ENCODE measurements around the gene CA5A. TPM values are rescaled to one million over a fixed set of nuclear protein-coding genes. Genes with fewer than 3 reads are reported as not detected.
"Not testable (repeated sequence)": the region's sequence is repeated elsewhere in the genome, so short reads cannot be mapped to it uniquely, and the experiment has no call there.

CA5A gene
- total RNA-seq, 4 donors from 2014 or later = not detected

DNA sequence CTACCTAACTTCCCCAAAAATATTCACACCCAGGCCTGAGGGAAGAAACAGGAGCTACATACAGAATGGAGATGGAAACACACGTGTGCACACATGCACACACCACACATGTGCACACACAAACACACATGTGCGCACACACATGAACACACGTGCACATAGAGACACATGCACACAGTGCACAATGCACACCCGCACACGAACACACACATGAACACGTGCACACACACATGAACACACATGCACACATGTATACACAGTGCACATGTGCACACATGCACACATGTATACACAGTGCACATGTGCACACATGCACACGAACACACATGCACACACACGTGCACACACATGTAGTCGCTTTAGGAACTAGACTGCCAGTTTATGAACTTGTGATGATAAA, 18.8 kb downstream of the CA5A start:
- intact Hi-C loops (cut with DNase I; ENCODE audit: low total_unique reads) = no loop called here
- in situ Hi-C loops (cut with MboI; ENCODE audit: low sequenced_read_pairs in 4 of 4) = no loop called here
- TF ChIP-seq CTCF (IDR thresholded peaks at IDR 0.05 in 4 of 5, conservative IDR thresholded peaks at IDR 0.05 in 1 of 5) (no peak), POLR2A (IDR thresholded peaks at IDR 0.05) (no peak)
- DNase-seq = no peak
- ATAC-seq = no peak
- no peak overlapping the region for H3K4me3 ChIP-seq
- no peaks in the 10 kb centered on the region for H3K36me3 ChIP-seq
- no peaks in the 10 kb centered on the region for H3K27me3 ChIP-seq
- peak overlapping the region in 2 of 4 donors; percentile 79 to 86 for H3K27ac ChIP-seq
- peaks cover 13 to 15% of the 10 kb centered on the region in 2 donors for H3K4me1 ChIP-seq
- H3K9me3 ChIP-seq = no peaks in the 10 kb centered on the region

DNA sequence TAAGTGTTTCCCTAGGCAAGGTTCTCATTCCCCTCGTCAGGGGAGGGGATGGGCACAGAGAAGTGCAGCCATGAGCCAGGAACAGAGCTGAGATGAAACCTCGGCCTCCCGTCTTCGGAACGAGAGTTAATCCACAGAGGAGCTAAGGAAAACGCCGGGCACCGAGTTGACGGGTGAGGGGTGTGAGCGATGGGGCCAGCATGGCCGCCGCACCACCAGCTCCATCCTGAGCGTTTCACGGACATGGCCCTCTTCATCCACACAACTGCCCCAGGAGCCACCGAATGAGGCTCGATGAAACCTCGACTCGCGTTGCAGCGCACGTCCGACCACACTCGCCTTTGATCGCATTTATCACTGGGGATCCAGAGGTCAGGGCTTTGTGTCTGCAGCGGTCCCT, 21.5 kb downstream of the CA5A start:
- intact Hi-C loops (cut with DNase I; ENCODE audit: low total_unique reads) (no loop called here), in situ Hi-C loops (cut with MboI; ENCODE audit: low sequenced_read_pairs in 4 of 4) (no loop called here)
- no peak overlapping the region for H3K4me3 ChIP-seq
- H3K27ac ChIP-seq = no peak overlapping the region
- H3K36me3 ChIP-seq = no peaks in the 10 kb centered on the region
- no peaks in the 10 kb centered on the region for H3K27me3 ChIP-seq
- DNase-seq (no peak), ATAC-seq (no peak)
- TF ChIP-seq CTCF (IDR thresholded peaks at IDR 0.05 in 4 of 5, conservative IDR thresholded peaks at IDR 0.05 in 1 of 5) (no peak), POLR2A (IDR thresholded peaks at IDR 0.05) (no peak)
- peaks cover 24 to 32% of the 10 kb centered on the region in 2 donors for H3K4me1 ChIP-seq
- H3K9me3 ChIP-seq = no peaks in the 10 kb centered on the region

DNA sequence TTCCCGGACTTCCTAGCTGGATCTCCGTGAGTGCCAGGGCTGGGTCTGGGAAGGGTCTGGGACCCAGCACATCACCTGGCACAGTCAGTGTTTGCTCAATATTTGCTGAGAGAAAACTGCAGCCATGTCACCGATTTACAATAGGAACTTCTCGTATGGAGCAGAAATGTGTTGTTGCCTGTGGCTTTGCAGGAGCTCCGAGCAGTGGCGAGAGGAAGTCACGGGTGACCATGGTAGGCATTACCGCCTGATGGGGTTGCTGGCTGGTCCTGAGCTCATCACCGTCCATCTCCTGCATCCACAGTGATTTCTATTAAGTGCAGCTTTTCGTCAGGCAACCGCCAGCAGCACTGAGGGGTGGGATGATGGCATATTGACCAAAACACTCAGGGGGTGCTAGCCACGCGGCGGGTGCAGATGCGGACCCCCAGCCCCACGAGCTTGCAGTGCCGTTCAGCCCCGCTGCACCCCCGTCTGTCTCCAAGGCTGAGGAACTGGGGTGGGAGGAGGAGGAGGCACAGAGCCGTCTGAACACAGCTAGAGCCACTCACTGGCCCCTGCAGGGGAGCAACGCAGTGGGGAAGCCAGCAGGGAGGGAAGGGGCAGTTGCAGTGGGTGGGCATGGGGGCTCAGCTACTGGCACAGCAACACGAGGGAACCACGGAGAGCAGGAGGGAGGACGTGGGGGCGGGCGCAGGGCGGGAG, 22.2 kb downstream of the CA5A start:
- H3K4me3 ChIP-seq; H3K27me3 ChIP-seq; ATAC-seq; H3K27ac ChIP-seq; intact Hi-C loops (cut with DNase I; ENCODE audit: low total_unique reads); H3K9me3 ChIP-seq; H3K36me3 ChIP-seq; DNase-seq; in situ Hi-C loops (cut with MboI; ENCODE audit: low sequenced_read_pairs in 4 of 4): not testable (repeated sequence)
- H3K4me1 ChIP-seq = peaks cover 24 to 32% of the 10 kb centered on the region in 2 donors

DNA sequence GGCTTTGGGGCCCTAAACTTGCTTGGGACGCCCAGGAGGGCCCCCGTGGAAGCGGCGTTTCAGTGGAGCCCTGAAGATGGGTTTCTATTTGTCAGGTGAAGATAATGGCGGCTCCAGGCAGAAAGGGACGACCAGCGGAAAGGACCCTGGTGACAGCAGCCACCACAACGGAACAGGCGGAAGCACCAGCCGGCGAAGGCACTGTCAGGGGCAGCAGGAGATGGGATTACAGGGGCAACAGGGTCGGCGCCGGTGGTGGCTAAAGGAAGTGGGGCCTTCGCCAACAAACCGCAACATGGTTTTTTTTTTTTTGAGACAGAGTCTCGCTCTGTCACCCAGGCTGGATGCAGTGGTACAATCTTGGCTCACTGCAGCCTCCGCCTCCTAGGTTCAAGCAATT, 23.6 kb downstream of the CA5A start:
- DNase-seq; ATAC-seq; in situ Hi-C loops (cut with MboI; ENCODE audit: low sequenced_read_pairs in 4 of 4); H3K4me3 ChIP-seq; H3K36me3 ChIP-seq; H3K27me3 ChIP-seq; H3K9me3 ChIP-seq; intact Hi-C loops (cut with DNase I; ENCODE audit: low total_unique reads): not testable (repeated sequence)
- peak overlapping the region in 2 of 4 donors; percentile 88 to 96 for H3K27ac ChIP-seq
- H3K4me1 ChIP-seq = peaks cover 11 to 18% of the 10 kb centered on the region in 2 donors

GRCh38 chr16:87911106-87911763, 25.1 kb downstream of the CA5A start:
- in situ Hi-C loops (cut with MboI; ENCODE audit: low sequenced_read_pairs in 4 of 4); H3K27me3 ChIP-seq; H3K36me3 ChIP-seq; H3K9me3 ChIP-seq; H3K4me3 ChIP-seq: not testable (repeated sequence)
- intact Hi-C loops (cut with DNase I; ENCODE audit: low total_unique reads) = loop anchor here (2.0 kb wide), 1 partner anchor 40 kb away; the partner anchor contains the start of gene BANP
- DNase-seq (peak; percentile 91 to 96), ATAC-seq (peak; percentile 96)
- peak in 1 of 2 donors; percentile 54 for TF ChIP-seq POLR2A (IDR thresholded peaks at IDR 0.05)
- peak overlapping the region; percentile 88 to 96 (median 90) for H3K27ac ChIP-seq
- peaks cover 11 to 17% of the 10 kb centered on the region in 2 donors for H3K4me1 ChIP-seq

DNA sequence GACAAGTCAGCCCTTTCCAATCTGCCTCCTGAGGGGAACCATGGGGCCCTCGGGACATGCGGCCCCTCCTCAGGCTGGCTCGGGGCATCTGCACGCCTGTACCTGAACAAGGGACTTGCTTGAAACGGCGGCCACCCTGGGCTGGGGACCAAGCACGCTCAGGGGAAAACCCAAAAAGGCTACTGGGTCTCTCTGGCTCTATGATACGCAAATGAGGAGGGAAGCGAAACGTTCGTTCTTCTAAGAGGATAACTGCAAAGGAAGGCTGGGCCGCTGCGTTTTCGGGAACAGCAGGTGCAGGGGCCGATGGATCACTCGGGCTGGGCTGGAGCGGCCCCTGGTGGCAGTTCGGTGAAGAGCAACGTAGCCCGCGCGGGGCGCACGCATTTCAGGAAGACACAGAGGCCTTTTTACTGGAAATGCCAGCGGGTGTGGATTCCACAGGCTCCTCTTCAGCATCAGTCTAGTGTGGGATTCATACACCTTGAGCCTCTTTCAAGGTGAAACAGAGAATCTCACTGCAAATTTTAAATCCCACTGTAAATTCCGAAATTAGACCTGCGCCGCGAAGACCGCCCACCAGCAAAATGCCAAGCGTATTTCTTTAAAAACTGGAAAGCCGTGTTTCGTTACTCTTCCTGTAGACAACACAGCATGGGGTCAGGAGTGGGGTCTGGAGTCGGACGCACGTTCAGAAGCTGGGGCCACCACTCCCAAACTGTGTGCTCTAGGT, 27.0 kb downstream of the CA5A start:
- peak overlapping the region in 3 of 4 donors; percentile 81 to 96 (median 90) for H3K27ac ChIP-seq

DNA sequence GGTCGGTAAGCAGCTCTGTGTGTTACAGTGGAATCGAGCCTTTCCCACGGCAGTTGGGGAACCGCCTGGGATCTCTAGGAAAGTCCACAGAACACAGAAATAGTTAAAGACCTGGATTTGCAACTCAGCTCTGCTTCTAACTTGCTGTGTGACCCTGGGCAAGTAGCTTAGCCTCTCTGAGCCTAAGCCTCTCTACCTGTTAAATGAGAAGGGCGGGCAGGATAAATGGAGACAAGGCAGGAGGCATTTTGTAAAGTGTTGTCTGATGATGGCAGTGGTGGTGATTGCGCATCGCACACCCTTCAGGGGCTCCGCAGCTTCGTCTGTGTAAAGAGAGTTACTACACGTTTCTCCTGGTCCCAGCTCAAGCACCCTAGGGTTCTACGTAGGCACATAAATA, 28.2 kb downstream of the CA5A start:
- intact Hi-C loops (cut with DNase I; ENCODE audit: low total_unique reads) = loop anchor here (2.0 kb wide), 1 partner anchor 37 kb away; no protein-coding TSS in a partner anchor
- not testable (repeated sequence) for ATAC-seq, H3K9me3 ChIP-seq, DNase-seq, H3K27ac ChIP-seq, H3K27me3 ChIP-seq, H3K36me3 ChIP-seq, H3K4me3 ChIP-seq
- peaks cover 11 to 17% of the 10 kb centered on the region in 2 donors for H3K4me1 ChIP-seq
- in situ Hi-C loops (cut with MboI; ENCODE audit: low sequenced_read_pairs in 4 of 4) = loop anchor here in 1 of 4 donors (10.0 kb wide), 1 partner anchor 133 kb away; no protein-coding TSS in a partner anchor

More for the DNA sequence above, 27.0 kb downstream of the CA5A start:
- H3K4me3 ChIP-seq, H3K27me3 ChIP-seq, H3K9me3 ChIP-seq, H3K36me3 ChIP-seq: not testable (repeated sequence)
- intact Hi-C loops (cut with DNase I; ENCODE audit: low total_unique reads) (loop anchor here (1.0 to 2.0 kb wide), 3 partner anchors 39 to 130 kb away; no protein-coding TSS in a partner anchor), in situ Hi-C loops (cut with MboI; ENCODE audit: low sequenced_read_pairs in 4 of 4) (loop anchor here in 1 of 4 donors (10.0 kb wide), 1 partner anchor 135 kb away; no protein-coding TSS in a partner anchor)
- ATAC-seq = peak; percentile 13 to 33
- peak; percentile 36 to 72 for DNase-seq
- TF ChIP-seq CTCF (IDR thresholded peaks at IDR 0.05 in 4 of 5, conservative IDR thresholded peaks at IDR 0.05 in 1 of 5) = peak; percentile 80 to 93 (median 92)
- H3K4me1 ChIP-seq = peaks cover 11 to 17% of the 10 kb centered on the region in 2 donors

DNA sequence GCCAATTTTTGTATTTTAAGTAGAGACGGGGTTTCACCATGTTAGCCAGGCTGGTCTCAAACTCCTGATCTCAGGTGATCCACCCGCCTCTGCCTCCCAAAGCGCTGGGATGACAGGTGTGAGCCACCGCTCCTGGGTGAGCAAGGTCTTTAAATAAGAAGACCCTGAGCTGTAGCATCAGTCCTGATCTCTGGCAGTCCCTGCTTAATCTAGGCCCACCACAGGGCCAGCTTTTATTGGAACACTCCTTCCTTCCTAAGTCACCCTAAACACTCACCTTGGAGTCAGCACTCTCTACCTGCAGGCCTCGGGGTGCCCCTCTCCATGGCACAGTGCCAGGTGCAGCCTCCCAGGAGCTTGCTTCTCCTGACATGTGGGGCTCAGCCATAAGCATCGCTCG, 30.8 kb downstream of the CA5A start:
- H3K4me3 ChIP-seq; H3K4me1 ChIP-seq; intact Hi-C loops (cut with DNase I; ENCODE audit: low total_unique reads); ATAC-seq; H3K9me3 ChIP-seq; H3K27ac ChIP-seq; DNase-seq; H3K36me3 ChIP-seq; H3K27me3 ChIP-seq: not testable (repeated sequence)
- in situ Hi-C loops (cut with MboI; ENCODE audit: low sequenced_read_pairs in 4 of 4) = loop anchor here in 1 of 4 donors (10.0 kb wide), 1 partner anchor 131 kb away; no protein-coding TSS in a partner anchor

Measured in gastrocnemius medialis (tissue), 4 donors.